B cell (primary cell): Measurements from ENCODE around the gene ELF3. TPM values are rescaled to one million over a fixed set of nuclear protein-coding genes. Genes with fewer than 3 reads are reported as not detected.

ENCODE experiments used
- ATAC-seq: fragments of 200-7000 bp; cut with Tn5 transposase; one replicate; pipeline ENCODE4 v1.10.0; 2021; ENCODE audit warnings: low read depth, mild to moderate bottlenecking, moderate number of reproducible peaks, moderate library complexity
- CTCF ChIA-PET: fragments of 350-600 bp; sonication (Branson Sonifier 250); formaldehyde crosslinking; loops from one replicate; lab custom pipeline; 2021; ENCODE audit warnings: antibody characterized with exemption, inconsistent platforms; lab: Charles Lee
- POLR2A ChIA-PET: fragments of 350-600 bp; sonication (Branson Sonifier 250); formaldehyde crosslinking; loops from one replicate; lab custom pipeline; 2021; ENCODE audit warnings: antibody characterized with exemption; lab: Charles Lee
- DNase-seq: peaks from one replicate; pipeline ENCODE4 v3.0.0; 2013
- H2AFZ ChIP-seq: 2 replicates; pipeline ENCODE4 v1.6.1; 2012; ENCODE audit warnings: mild to moderate bottlenecking, low read depth, low read length; ENCODE audit not compliant: insufficient read depth, poor library complexity, severe bottlenecking
- H3K27ac ChIP-seq, 2 donors: 1 replicate in 1 of 2; 2 replicates in 1 of 2; pipeline ENCODE4 v1.5.1; 2012 to 2013; ENCODE audit warnings: low read length in 2 of 2, mild to moderate bottlenecking in 2 of 2, moderate library complexity in 1 of 2
- H3K27me3 ChIP-seq, 4 experiments: fragments of 200-600 bp in 1 of 4; sonication (generic) in 1 of 4; replicated peaks in 1 of 4; 1 replicate in 2 of 4; 2 replicates in 2 of 4; pipeline versions ENCODE4 v1.6.1 to v1.7.0; 2013 to 2016; ENCODE audit warnings: low read length in 3 of 4, mild to moderate bottlenecking in 2 of 4, mixed read lengths in 1 of 4, moderate library complexity in 1 of 4; ENCODE audit not compliant: insufficient read depth in 4 of 4, control insufficient read depth in 3 of 4; ENCODE audit errors: control extremely low read depth in 1 of 4
- H3K36me3 ChIP-seq, 2 experiments: replicated peaks in 1 of 2; 1 replicate in 1 of 2; 2 replicates in 1 of 2; pipeline versions ENCODE4 v1.6.1 to v1.7.1; 2013; ENCODE audit warnings: low read length in 1 of 2; ENCODE audit not compliant: insufficient read depth in 2 of 2, control insufficient read depth in 1 of 2; ENCODE audit errors: control extremely low read depth in 1 of 2, extremely low read depth in 1 of 2
- H3K4me1 ChIP-seq, 2 donors: fragments of 200-600 bp in 1 of 2; sonication (generic) in 1 of 2; 1 replicate in 1 of 2; 2 replicates in 1 of 2; pipeline versions ENCODE4 v1.5.1 to v1.6.1; 2013 to 2017; ENCODE audit warnings: low read length in 2 of 2; ENCODE audit not compliant: control insufficient read depth in 2 of 2, insufficient read depth in 2 of 2
- H3K4me2 ChIP-seq: replicated peaks from 2 replicates; pipeline ENCODE3; 2012; ENCODE audit warnings: mild to moderate bottlenecking, low read depth, low read length; ENCODE audit not compliant: poor library complexity, severe bottlenecking
- H3K4me3 ChIP-seq, 5 experiments: fragments of 200-600 bp in 1 of 5; sonication (generic) in 1 of 5; 1 replicate in 3 of 5; 2 replicates in 2 of 5; pipeline versions ENCODE4 v1.5.1 to v1.7.0; 2011 to 2016; ENCODE audit warnings: low read length in 4 of 5, mild to moderate bottlenecking in 4 of 5, low read depth in 2 of 5, control low read depth in 1 of 5, moderate library complexity in 1 of 5; ENCODE audit not compliant: insufficient read depth in 1 of 5; ENCODE audit errors: control extremely low read depth in 1 of 5, extremely low read depth in 1 of 5
- H3K79me2 ChIP-seq: fragments of 200-600 bp; sonication (generic); one replicate; pipeline ENCODE4 v1.6.0; 2016; ENCODE audit warnings: low read length; ENCODE audit not compliant: control insufficient read depth, insufficient read depth
- H3K9ac ChIP-seq: fragments of 200-600 bp; sonication (generic); 2 replicates; pipeline ENCODE4 v1.6.1; 2017; ENCODE audit warnings: mild to moderate bottlenecking, low read length, moderate library complexity
- H3K9me3 ChIP-seq, 3 donors: one replicate each; pipeline versions ENCODE4 v1.6.1 to v1.7.1; 2013; ENCODE audit warnings: low read length in 2 of 3; ENCODE audit not compliant: control insufficient read depth in 2 of 3, insufficient read depth in 1 of 3; ENCODE audit errors: control extremely low read depth in 1 of 3
- H4K20me1 ChIP-seq: 2 replicates; pipeline ENCODE4 v1.6.0; 2012; ENCODE audit warnings: mild to moderate bottlenecking, low read length; ENCODE audit not compliant: insufficient read depth, control insufficient read depth, poor library complexity, severe bottlenecking
- H3K27ac Mint-ChIP-seq: one replicate; pipeline ENCODE4 v1.8.0; 2021; ENCODE audit warnings: mixed read lengths
- H3K27me3 Mint-ChIP-seq: one replicate; pipeline ENCODE4 v1.8.0; 2021; ENCODE audit warnings: mixed read lengths
- H3K4me1 Mint-ChIP-seq: one replicate; pipeline ENCODE4 v1.8.0; 2021; ENCODE audit warnings: mixed read lengths
- H3K4me3 Mint-ChIP-seq: one replicate; pipeline ENCODE4 v1.8.0; 2021; ENCODE audit warnings: mixed read lengths
- H3K9me3 Mint-ChIP-seq: one replicate; pipeline ENCODE4 v1.8.0; 2022; ENCODE audit warnings: mixed read lengths; ENCODE audit not compliant: insufficient read depth
- EZH2 ChIP-seq: IDR thresholded peaks from 2 replicates; pipeline ENCODE4 v1.6.1; 2012; ENCODE audit warnings: borderline replicate concordance, low read depth, mild to moderate bottlenecking, moderate library complexity, low read length; ENCODE audit not compliant: insufficient read depth, poor library complexity, severe bottlenecking
- WGBS: methylation state at CpG from one replicate; pipeline ENCODE4 v1.1.5; 2013; ENCODE audit warnings: missing lambda C conversion rate; ENCODE audit not compliant: insufficient coverage; 5-methylcytosine and 5-hydroxymethylcytosine counted together
- intact Hi-C: fragments of 100-400 bp; cut with micrococcal nuclease; formaldehyde crosslinking; loops from one replicate; pipeline ENCODE4 v1.10.0; 2022
- polyA plus RNA-seq: library from polyadenylated mRNA; depleted of rRNA; stranded (reverse); fragments of >200 nt; gene quantifications from 2 replicates; pipeline ENCODE4 v1.2.3, GENCODE V29; 2012
- total RNA-seq, 2 donors: library from RNA; stranded (reverse); fragments of 120-200 nt in 1 of 2; gene quantifications; 1 replicate in 1 of 2; 2 replicates in 1 of 2; pipeline versions ENCODE4 v1.2.3 to v1.2.4, GENCODE V29; 2013 to 2022
- TF ChIP-seq, protein P1 (sequence below): fragments of 200-600 bp; IDR thresholded peaks from one replicate; pipeline ENCODE4 v1.8.0; 2022; ENCODE audit warnings: antibody characterized with exemption, mild to moderate bottlenecking

The ELF3 gene
- total and polyA plus RNA-seq, 2 donors (not counting 1 experiment from before 2014, with no cell fraction given): 1.6 to 4.0 TPM

DNA sequence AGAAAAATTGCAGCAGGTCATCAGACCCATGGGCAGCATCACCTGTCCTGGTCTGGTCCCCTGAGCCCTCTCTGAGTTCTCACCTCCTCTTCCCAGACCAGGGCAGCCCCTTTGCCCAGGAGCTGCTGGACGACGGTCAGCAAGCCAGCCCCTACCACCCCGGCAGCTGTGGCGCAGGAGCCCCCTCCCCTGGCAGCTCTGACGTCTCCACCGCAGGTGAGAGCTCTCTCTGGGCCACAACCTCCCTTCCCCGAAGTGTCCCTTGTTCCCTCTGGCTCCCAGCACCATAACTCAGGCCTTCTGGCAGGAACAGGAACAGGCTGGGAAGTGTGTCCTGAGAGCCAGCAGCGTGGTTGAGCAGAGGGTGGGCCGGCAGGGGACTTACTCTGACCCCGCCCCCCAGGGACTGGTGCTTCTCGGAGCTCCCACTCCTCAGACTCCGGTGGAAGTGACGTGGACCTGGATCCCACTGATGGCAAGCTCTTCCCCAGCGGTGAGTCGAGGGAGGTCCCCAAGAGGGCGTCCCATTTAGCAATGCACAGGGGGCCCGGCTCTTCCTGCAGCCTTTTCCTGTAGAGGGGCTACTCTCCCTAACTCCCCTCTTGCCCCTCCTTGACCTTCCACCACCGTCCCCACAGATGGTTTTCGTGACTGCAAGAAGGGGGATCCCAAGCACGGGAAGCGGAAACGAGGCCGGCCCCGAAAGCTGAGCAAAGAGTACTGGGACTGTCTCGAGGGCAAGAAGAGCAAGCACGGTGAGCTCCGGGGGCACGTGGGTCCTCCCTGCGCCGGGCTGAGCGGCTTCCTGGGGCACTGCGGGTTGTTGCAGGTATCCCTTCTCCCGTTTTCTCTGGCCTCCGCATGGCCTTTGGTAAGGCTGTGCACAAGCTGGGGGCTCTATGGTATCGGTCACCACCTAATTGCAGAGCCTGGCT, 2.4 kb downstream of the ELF3 start:
- Histone ChIP-seq H3K9ac (no peak overlapping the region), H3K4me1 (peaks cover 0 to 7% of the 10 kb centered on the region in 2 donors), H3K4me2 (no peak overlapping the region), H3K79me2 (no peaks in the 10 kb centered on the region), H4K20me1 (no peaks in the 10 kb centered on the region), H3K4me3 (no peak overlapping the region), H3K9me3 (no peaks in the 10 kb centered on the region), H3K27me3 (no peaks in the 10 kb centered on the region), H2AFZ (no peak overlapping the region), H3K27ac (no peak overlapping the region), H3K36me3 (no peaks in the 10 kb centered on the region)
- intact Hi-C loops: loop anchor here (5.0 kb wide), 1 partner anchor 704 kb away; no protein-coding TSS in a partner anchor
- Mint-ChIP-seq H3K27ac (no peak overlapping the region), H3K4me3 (no peak overlapping the region), H3K4me1 (peaks cover 2% of the 10 kb centered on the region), H3K27me3 (peaks cover 4% of the 10 kb centered on the region), H3K9me3 (no peaks in the 10 kb centered on the region)
- TF ChIP-seq, protein P1, sequence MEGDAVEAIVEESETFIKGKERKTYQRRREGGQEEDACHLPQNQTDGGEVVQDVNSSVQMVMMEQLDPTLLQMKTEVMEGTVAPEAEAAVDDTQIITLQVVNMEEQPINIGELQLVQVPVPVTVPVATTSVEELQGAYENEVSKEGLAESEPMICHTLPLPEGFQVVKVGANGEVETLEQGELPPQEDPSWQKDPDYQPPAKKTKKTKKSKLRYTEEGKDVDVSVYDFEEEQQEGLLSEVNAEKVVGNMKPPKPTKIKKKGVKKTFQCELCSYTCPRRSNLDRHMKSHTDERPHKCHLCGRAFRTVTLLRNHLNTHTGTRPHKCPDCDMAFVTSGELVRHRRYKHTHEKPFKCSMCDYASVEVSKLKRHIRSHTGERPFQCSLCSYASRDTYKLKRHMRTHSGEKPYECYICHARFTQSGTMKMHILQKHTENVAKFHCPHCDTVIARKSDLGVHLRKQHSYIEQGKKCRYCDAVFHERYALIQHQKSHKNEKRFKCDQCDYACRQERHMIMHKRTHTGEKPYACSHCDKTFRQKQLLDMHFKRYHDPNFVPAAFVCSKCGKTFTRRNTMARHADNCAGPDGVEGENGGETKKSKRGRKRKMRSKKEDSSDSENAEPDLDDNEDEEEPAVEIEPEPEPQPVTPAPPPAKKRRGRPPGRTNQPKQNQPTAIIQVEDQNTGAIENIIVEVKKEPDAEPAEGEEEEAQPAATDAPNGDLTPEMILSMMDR: no peak
- WGBS: 92% methylated on average over 34 of the region's 35 CpGs
- DNase-seq: no peak
- no peak for ATAC-seq
- CTCF ChIA-PET: interaction anchor here (1.2 to 1.3 kb wide), 2 partner anchors 13 to 122 kb away, joined by 4 to 9 read pairs; no protein-coding TSS in a partner anchor
- POLR2A ChIA-PET: no interaction called here

DNA sequence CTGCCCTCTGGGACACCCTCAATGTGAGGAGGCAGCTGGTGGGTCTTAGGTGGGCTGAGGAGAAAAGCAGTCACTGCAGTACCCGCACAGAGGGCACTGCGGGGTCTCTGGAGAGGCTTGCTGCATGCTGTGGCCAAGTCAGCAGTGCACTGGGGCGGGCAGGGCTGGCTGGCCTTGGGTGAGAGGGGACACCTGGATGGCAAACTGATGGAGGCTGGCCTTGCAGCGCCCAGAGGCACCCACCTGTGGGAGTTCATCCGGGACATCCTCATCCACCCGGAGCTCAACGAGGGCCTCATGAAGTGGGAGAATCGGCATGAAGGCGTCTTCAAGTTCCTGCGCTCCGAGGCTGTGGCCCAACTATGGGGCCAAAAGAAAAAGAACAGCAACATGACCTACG, 3.2 kb downstream of the ELF3 start:
- 94% methylated on average over 12 of the region's 12 CpGs for WGBS
- H3K27me3 ChIP-seq: no peaks in the 10 kb centered on the region
- TF ChIP-seq, protein P1: no peak
- TF ChIP-seq EZH2: no peak
- DNase-seq (no peak), ATAC-seq (no peak)
- H3K27ac ChIP-seq: no peak overlapping the region
- H3K36me3 ChIP-seq: no peaks in the 10 kb centered on the region
- H3K9ac ChIP-seq: no peak overlapping the region
- Mint-ChIP-seq H3K27me3 (peaks cover 4% of the 10 kb centered on the region), H3K9me3 (no peaks in the 10 kb centered on the region), H3K27ac (no peak overlapping the region), H3K4me1 (peaks cover 2% of the 10 kb centered on the region), H3K4me3 (no peak overlapping the region)
- no peaks in the 10 kb centered on the region for H3K9me3 ChIP-seq
- no peak overlapping the region for H3K4me3 ChIP-seq
- intact Hi-C loops: loop anchor here (5.0 kb wide), 1 partner anchor 704 kb away; no protein-coding TSS in a partner anchor
- CTCF ChIA-PET: no interaction called here
- peaks cover 0 to 7% of the 10 kb centered on the region in 2 donors for H3K4me1 ChIP-seq
- POLR2A ChIA-PET: no interaction called here
- no peak overlapping the region for H2AFZ ChIP-seq
- no peak overlapping the region for H3K4me2 ChIP-seq
- no peaks in the 10 kb centered on the region for H3K79me2 ChIP-seq
- no peaks in the 10 kb centered on the region for H4K20me1 ChIP-seq
